ENCODE data around the gene C5orf47. TPM values are rescaled to one million over a fixed set of nuclear protein-coding genes. Genes with fewer than 3 reads are reported as not detected.

The C5orf47 gene
- total RNA-seq, 2 experiments from 2014 or later, result 0.19 TPM; not detected in 1

DNA sequence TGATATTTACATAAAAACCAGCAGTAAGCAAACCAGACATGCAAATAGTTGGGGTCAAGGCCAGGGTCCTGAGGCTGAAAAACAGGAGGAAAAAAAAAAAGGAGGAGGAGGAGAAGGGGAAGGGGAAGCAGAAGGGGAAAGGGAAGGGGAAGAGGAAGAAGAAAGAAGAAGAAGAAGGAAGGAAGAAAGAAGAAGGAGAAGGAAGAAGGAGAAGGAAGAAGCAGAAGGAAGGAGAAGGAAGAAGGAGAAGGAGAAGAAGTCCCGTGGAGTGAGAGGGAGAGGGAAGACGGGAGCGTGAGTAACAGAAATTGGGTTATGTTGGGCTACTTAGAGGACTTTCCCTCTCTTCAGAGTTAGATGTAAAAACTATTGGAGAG lies 31.9 kb downstream of the C5orf47 start:
- Mint-ChIP-seq H3K4me3 (no peak overlapping the region), H3K36me3 (no peaks in the 10 kb centered on the region), H3K27ac (no peak overlapping the region), H3K9me3 (ENCODE audit: low read depth) (no peaks in the 10 kb centered on the region), H3K4me1 (no peaks in the 10 kb centered on the region), H3K27me3 (peaks cover 25% of the 10 kb centered on the region)
- CTCF ChIA-PET, result no interaction called here
- DNase-seq (no peak), ATAC-seq (no peak)

DNA sequence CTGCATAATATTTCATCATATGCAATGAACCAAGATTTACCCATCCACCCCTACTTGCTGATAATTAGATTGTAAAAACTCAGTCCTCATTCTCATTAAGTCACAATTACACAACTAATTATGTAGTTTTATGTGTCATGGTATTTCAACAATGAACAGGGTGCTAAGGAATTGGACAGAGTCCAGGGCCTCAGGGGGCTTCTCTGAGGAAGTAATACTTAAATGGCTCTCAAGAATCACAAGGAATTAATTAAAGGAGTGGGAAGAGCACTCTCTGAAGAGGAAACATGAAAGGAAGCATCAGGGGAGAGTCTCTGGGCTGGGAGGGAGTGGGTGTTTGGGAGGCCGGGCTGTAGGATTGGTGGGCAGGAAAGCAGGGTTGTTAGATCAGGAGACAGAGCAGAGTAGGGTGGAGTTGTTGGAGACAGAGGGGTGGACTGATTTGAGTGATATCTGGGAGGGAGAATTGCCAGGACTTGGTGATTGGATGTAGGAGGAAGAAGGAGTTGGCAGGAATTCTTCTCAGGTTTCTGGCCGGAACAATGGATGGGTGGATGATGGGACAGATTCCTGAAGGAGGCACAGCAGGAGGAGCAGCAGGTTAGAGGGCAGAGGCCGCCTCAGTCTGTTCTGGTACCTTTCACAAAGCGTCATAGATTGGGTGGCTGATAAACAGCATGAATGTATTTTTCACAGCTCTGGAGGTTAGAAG lies 33.6 kb downstream of the C5orf47 start:
- CTCF ChIA-PET, result no interaction called here
- DNase-seq (no peak), ATAC-seq (no peak)
- H3K4me1 Mint-ChIP-seq, result no peaks in the 10 kb centered on the region
- H3K27me3 Mint-ChIP-seq, result peaks cover 28% of the 10 kb centered on the region
- H3K9me3 Mint-ChIP-seq (ENCODE audit: low read depth), result no peaks in the 10 kb centered on the region
- no peaks in the 10 kb centered on the region for H3K36me3 Mint-ChIP-seq
- no peak overlapping the region for H3K27ac Mint-ChIP-seq
- H3K4me3 Mint-ChIP-seq, result no peak overlapping the region

DNA sequence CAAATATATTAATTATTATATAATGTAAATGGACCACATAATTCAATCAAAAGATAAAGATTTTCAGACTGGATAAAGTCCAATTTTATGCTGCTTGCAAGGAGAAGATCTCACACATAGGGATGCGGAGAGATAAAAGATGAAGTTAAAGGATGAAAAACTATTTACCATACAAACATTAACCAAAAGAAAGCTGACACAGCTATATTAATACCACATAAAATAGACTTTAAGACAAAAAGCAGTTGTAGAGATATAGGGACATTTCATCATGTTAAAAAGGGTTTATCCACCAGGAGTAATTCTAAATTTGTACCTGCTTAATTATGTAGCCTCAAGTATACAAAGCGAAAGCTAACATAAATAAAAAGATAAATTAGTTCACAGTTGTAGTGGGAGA lies 41.3 kb downstream of the C5orf47 start:
- peaks cover 4% of the 10 kb centered on the region for H3K9me3 Mint-ChIP-seq (ENCODE audit: low read depth)
- H3K27me3 Mint-ChIP-seq, result peaks cover 7% of the 10 kb centered on the region
- no peaks in the 10 kb centered on the region for H3K36me3 Mint-ChIP-seq
- no peak for ATAC-seq
- no peaks in the 10 kb centered on the region for H3K4me1 Mint-ChIP-seq
- no peak overlapping the region for H3K4me3 Mint-ChIP-seq
- no peak for DNase-seq
- CTCF ChIA-PET, result no interaction called here
- H3K27ac Mint-ChIP-seq, result no peak overlapping the region

DNA sequence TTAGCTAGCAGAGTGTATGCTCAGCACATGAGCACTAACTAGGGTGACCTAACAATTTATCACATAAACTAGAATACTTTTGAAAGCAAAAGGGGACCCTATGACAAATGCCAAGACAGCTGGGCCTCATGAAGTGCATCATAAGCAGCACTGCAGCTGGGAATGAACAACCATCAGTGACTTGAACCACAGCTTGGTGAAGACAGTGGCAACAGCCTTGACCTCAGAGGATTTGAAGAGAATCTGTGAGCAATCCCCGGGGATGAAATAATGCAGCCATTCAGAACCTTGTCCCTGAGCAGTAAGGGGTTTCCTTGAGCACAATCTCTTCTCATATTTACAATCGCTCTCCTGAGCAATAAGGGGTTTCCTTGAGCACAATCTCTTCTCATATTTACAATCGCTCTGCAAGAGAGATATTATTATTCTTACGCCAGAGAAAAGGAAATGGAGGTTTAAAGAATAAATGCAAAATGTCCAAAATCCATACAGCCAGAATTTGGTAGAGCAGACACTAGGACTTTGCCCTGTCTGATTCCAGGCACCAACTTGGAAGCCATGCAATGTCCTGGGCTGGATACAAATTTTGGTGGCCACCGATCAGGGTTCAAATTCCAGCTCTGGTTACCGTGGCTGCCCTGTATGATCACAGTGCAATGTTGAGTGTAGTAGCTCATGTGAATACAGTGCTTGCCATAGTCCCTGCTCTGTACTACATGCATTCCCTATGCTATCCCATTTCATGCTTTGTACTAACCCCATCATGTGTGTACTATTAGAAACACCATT lies 55.7 kb downstream of the C5orf47 start:
- Mint-ChIP-seq H3K27ac (no peak overlapping the region), H3K4me1 (no peaks in the 10 kb centered on the region), H3K27me3 (peaks cover 2% of the 10 kb centered on the region), H3K4me3 (no peak overlapping the region), H3K36me3 (no peaks in the 10 kb centered on the region), H3K9me3 (ENCODE audit: low read depth) (no peaks in the 10 kb centered on the region)
- DNase-seq (no peak), ATAC-seq (no peak)
- CTCF ChIA-PET, result no interaction called here

DNA sequence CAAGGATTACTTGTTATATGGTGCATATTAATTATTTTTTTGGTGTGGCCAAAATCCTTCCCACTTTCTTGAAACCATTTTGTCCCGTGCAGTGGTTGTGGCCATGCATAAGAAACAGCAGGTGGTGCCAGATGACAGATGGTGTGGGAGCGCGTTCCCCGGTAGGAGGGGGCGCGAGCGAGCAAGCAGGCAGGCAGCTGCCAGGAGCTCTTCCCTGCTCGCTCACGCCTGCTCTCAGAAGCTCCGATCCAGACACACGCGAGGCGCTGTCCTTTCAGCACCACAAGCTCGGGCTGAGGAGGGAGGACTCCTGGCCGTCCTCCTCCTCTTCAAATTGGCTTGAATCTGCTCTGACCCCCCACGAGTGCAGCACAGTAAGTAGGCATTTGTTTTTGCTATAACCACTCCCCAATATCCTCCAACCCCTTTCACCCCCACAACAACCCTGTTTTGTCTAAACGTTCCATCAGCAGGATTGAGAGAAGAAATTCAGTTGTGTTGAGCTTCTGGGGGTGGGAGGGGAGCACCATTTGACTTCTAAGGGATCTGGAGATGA lies 56.6 kb downstream of the C5orf47 start, which contains the start of gene NSG2:
Gene NSG2 (plus strand): TSS at position 237 of the 556 bp plus-strand sequence. CDS start 1,050 bp downstream, outside the sequence.
- peak; percentile 53 for ATAC-seq
- CTCF ChIA-PET, result interaction anchor here (0.8 to 1.9 kb wide), 2 partner anchors 8 to 266 kb away, joined by 3 to 7 read pairs; no protein-coding TSS in a partner anchor
- Mint-ChIP-seq H3K27ac (no peak within 1 kb of the TSS), H3K4me1 (no peaks in the 10 kb centered on the region), H3K27me3 (no peaks in the 10 kb centered on the region), H3K9me3 (ENCODE audit: low read depth) (no peaks in the 10 kb centered on the region), H3K4me3 (no peak within 1 kb of the TSS), H3K36me3 (no peaks in the 10 kb centered on the region)
- DNase-seq, result peak; percentile 52

DNA sequence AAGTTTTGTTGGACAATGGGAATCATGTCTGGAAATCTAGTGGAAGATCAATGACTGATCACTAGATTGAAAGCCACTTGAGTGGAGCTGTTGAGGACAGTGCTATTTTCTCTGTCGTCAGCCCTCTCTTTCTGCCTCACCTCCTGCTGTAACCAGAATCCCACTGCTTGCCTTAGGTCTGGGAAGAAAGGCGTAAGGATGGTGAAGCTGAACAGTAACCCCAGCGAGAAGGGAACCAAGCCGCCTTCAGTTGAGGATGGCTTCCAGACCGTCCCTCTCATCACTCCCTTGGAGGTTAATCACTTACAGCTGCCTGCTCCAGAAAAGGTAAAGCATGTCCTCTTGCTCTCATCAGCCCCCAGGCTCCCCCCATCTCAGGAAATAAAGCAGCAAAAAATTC lies 57.6 kb downstream of the C5orf47 start:
- Mint-ChIP-seq H3K27ac (no peak overlapping the region), H3K27me3 (no peaks in the 10 kb centered on the region), H3K4me1 (no peaks in the 10 kb centered on the region), H3K9me3 (ENCODE audit: low read depth) (no peaks in the 10 kb centered on the region), H3K4me3 (no peak overlapping the region), H3K36me3 (no peaks in the 10 kb centered on the region)
- ATAC-seq (no peak), DNase-seq (no peak)
- CTCF ChIA-PET, result interaction anchor here (1.9 kb wide), 1 partner anchor 265 kb away, joined by 7 read pairs; no protein-coding TSS in a partner anchor

DNA sequence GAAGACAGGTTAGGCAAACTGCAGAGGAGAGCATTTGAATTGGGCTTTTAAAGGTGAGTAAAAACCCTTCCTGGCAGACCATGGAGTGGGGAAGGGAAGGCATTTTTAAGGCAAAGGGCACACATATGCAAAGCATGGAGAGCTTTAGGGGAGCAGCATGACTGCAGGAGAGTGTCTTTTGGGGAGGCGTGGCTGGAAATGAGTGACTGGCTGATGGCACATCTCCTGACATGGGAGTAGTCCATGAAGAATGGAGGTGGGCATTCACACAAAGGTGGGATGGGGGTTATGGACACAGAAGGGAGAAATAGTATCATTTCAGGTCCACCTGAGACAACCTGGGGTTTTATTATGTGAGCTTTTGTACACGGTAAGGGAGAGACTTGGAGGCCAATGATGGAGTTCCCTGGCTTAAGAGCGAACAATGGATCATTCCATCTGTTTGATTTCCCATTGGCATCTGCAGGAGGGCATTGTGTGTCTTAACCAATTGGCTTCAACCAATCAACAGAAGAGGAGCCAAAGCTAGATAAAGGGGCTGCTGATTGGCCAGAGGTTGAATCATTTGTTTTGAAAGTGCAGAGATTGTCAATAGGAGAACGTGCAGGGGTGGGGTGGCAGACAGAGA lies 58.6 kb downstream of the C5orf47 start:
- Mint-ChIP-seq H3K27me3 (no peaks in the 10 kb centered on the region), H3K4me3 (no peak overlapping the region), H3K4me1 (no peaks in the 10 kb centered on the region), H3K36me3 (no peaks in the 10 kb centered on the region), H3K9me3 (ENCODE audit: low read depth) (no peaks in the 10 kb centered on the region), H3K27ac (no peak overlapping the region)
- ATAC-seq (no peak), DNase-seq (no peak)
- CTCF ChIA-PET, result no interaction called here

DNA sequence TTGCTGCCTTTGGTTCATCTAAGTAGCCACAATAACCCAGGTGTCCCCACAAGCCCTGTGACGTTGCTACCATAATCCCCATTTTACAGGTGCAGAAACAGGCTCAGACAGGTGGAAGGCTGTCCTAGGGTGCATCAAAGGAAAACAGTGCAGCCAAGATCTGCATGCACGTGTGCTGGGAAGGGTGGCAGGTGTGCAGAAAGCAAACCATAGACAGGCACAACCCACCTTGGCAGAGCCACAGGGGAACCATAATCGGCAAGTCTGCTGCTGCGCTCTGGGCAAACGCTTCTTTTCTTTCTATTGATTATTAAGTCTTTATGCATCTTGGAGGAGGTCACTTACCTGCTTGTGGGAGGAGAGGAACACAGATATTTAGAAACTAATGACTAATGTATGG lies 63.7 kb downstream of the C5orf47 start:
- no peaks in the 10 kb centered on the region for H3K9me3 Mint-ChIP-seq (ENCODE audit: low read depth)
- ATAC-seq (no peak), DNase-seq (no peak)
- H3K27ac Mint-ChIP-seq, result no peak overlapping the region
- H3K4me3 Mint-ChIP-seq, result no peak overlapping the region
- H3K4me1 Mint-ChIP-seq, result no peaks in the 10 kb centered on the region
- H3K27me3 Mint-ChIP-seq, result peaks cover under 1% of the 10 kb centered on the region
- CTCF ChIA-PET, result no interaction called here
- H3K36me3 Mint-ChIP-seq, result no peaks in the 10 kb centered on the region

DNA sequence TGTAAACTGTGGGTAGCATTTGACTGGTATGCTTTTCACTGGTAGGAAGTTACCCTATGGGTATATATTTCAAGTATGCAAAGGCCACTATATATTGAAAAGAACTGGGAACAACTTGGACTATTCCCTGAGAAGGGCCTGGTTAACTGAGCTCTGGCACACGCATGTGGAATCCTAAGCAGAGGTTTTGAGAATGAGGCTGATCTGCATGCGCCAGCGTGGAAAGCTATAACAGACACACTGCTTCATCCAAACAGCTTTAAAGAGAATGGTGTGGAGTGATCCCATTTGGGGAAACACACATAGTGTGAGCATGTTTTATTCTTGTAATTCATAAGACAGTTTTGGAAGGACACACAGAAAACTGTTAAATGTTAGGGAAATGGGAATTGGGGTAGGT lies 64.9 kb downstream of the C5orf47 start:
- DNase-seq, result no peak
- ATAC-seq, result no peak
- Mint-ChIP-seq H3K27me3 (peaks cover 5% of the 10 kb centered on the region), H3K27ac (no peak overlapping the region), H3K36me3 (no peaks in the 10 kb centered on the region), H3K9me3 (ENCODE audit: low read depth) (no peaks in the 10 kb centered on the region), H3K4me3 (no peak overlapping the region), H3K4me1 (no peaks in the 10 kb centered on the region)
- CTCF ChIA-PET, result interaction anchor here (1.0 kb wide), 1 partner anchor 8 kb away, joined by 3 read pairs; the partner anchor contains the start of gene NSG2

Other genes with a start within 250 kb of the C5orf47 start
- 10 to 100 TPM; 12.5 to 15.8 TPM for gene CPEB4, start 100.8 kb upstream of the C5orf47 start, total RNA-seq
- gene NSG2, start 56.5 kb downstream of the C5orf47 start, total RNA-seq, result not detected